HepG2 (cell line): ENCODE results near the gene SLC25A46. TPM values are rescaled to one million over a fixed set of nuclear protein-coding genes. Genes with fewer than 3 reads are reported as not detected.

Source experiments
- ATAC-seq: fragments of 200-7000 bp; cut with Tn5 transposase; 3 replicates; pipeline ENCODE4 v1.9.1; 2020; ENCODE audit warnings: mild to moderate bottlenecking, moderate library complexity
- BruUV-seq: library from RNA; stranded (reverse); fragments of 400-500 nt; replicated peaks from 2 replicates; lab custom pipeline; 2021; lab: Mats Ljungman, UMichigan
- CTCF ChIA-PET: fragments of 300-600 bp; formaldehyde crosslinking; extraction: SDS; loops from one replicate; lab custom pipeline; 2021; ENCODE audit warnings: low total read pairs, inconsistent platforms, low intra/inter-chr PET ratio; lab: Yijun Ruan, JAX
- POLR2A ChIA-PET: fragments of 350-600 bp; sonication (Branson Sonifier 250); formaldehyde crosslinking; loops from one replicate; lab custom pipeline; 2020; ENCODE audit warnings: antibody characterized with exemption, inconsistent platforms; lab: Yijun Ruan, JAX
- DNase-seq: peaks from one replicate; pipeline ENCODE4 v3.0.0-alpha.2; 2015; ENCODE audit warnings: low spot score
- FAIRE-seq: peaks from 3 replicates; lab custom pipeline; 2011; peaks lifted over from hg19 to GRCh38; lab: Jason Lieb, UNC
- H2AFZ ChIP-seq: one replicate; pipeline ENCODE4 v1.6.1; 2011; ENCODE audit warnings: low read length, inconsistent platforms
- H3K27ac ChIP-seq: fragments of 300-600 bp; 3 replicates; pipeline ENCODE4 v1.8.0; 2011; ENCODE audit warnings: mixed run types, mild to moderate bottlenecking, mixed read lengths, low read length, inconsistent platforms; ENCODE audit not compliant: insufficient read depth; ENCODE audit errors: extremely low read length
- H3K27me3 ChIP-seq, 2 experiments: fragments of 200-600 bp in 1 of 2; 2 replicates in 1 of 2; 3 replicates in 1 of 2; pipeline versions ENCODE4 v1.6.0 to v1.8.0; 2011; ENCODE audit warnings: low read length in 2 of 2, mild to moderate bottlenecking in 2 of 2, moderate library complexity in 2 of 2, inconsistent platforms in 1 of 2; ENCODE audit not compliant: insufficient read depth in 2 of 2, control insufficient read depth in 1 of 2
- H3K36me3 ChIP-seq, 2 experiments: fragments of 200-600 bp in 1 of 2; replicated peaks in 1 of 2; 2 replicates in 1 of 2; 3 replicates in 1 of 2; pipeline versions ENCODE4 v1.5.1 to v1.8.0; 2011; ENCODE audit warnings: low read length in 2 of 2, inconsistent platforms in 1 of 2; ENCODE audit not compliant: insufficient read depth in 2 of 2, control insufficient read depth in 1 of 2
- H3K4me1 ChIP-seq: 2 replicates; pipeline ENCODE4 v1.5.1; 2012; ENCODE audit warnings: low read length, inconsistent platforms; ENCODE audit not compliant: insufficient read depth
- H3K4me2 ChIP-seq: 2 replicates; pipeline ENCODE4 v1.6.0; 2011; ENCODE audit warnings: low read depth, low read length, inconsistent platforms
- H3K4me3 ChIP-seq, 3 experiments: fragments of 200-600 bp in 1 of 3; sonication (generic), shearing (Covaris generic) in 1 of 3; replicated peaks in 1 of 3; 2 replicates each; pipeline ENCODE4 v1.5.1; 2011 to 2016; ENCODE audit warnings: low read length in 3 of 3, inconsistent platforms in 2 of 3, low read depth in 2 of 3, mild to moderate bottlenecking in 2 of 3, control low read depth in 1 of 3, mixed read lengths in 1 of 3; ENCODE audit not compliant: insufficient read depth in 1 of 3
- H3K79me2 ChIP-seq: one replicate; pipeline ENCODE4 v1.6.1; 2011; ENCODE audit warnings: low read length, inconsistent platforms; ENCODE audit not compliant: insufficient read depth
- H3K9ac ChIP-seq: 2 replicates; pipeline ENCODE4 v1.6.0; 2011; ENCODE audit warnings: mild to moderate bottlenecking, low read depth, low read length, inconsistent platforms; ENCODE audit not compliant: insufficient read depth
- H3K9me3 ChIP-seq: 2 replicates; pipeline ENCODE4 v1.5.1; 2012; ENCODE audit warnings: mild to moderate bottlenecking, low read length
- H4K20me1 ChIP-seq: 2 replicates; pipeline ENCODE4 v1.6.0; 2011; ENCODE audit warnings: inconsistent platforms, mild to moderate bottlenecking, low read length, moderate library complexity; ENCODE audit not compliant: insufficient read depth
- SNAI1 ChIP-seq: sonication (generic); formaldehyde crosslinking; IDR thresholded peaks from 2 replicates; pipeline ENCODE4 v1.5.0; 2020; ENCODE audit warnings: mild to moderate bottlenecking, missing genetic modification reagents, borderline replicate concordance
- WGBS: methylation state at CpG from one replicate; pipeline ENCODE4 v1.1.6; 2017; ENCODE audit warnings: low lambda C conversion rate; 5-methylcytosine and 5-hydroxymethylcytosine counted together
- in situ Hi-C: cut with HindIII; loops from 2 replicates; pipeline ENCODE4 v1.10.0; 2017; ENCODE audit warnings: low pct_unique_long_range_greater_than_20kb; ENCODE audit not compliant: extremely low pct_ligation_motif_present
- intact Hi-C: fragments of 100-400 bp; cut with micrococcal nuclease; formaldehyde crosslinking; loops from one replicate; pipeline ENCODE4 v1.10.0; 2022; ENCODE audit not compliant: unreplicated experiment
- polyA plus RNA-seq, 8 experiments: library from polyadenylated mRNA; depleted of rRNA in 3 of 8; stranded (reverse) in 7 of 8; unstranded in 1 of 8; fragments of >200 nt; fragmentation: Illumina TruSeq in 4 of 8; extraction: Trizol in 4 of 8; gene quantifications; 2 replicates each; pipeline versions ENCODE4 v1.2.1 to v1.2.3, GENCODE V29; 2011 to 2016; ENCODE audit warnings: low read depth in 4 of 8, missing spikeins in 1 of 8, mixed read lengths in 1 of 8; ENCODE audit not compliant: insufficient read depth in 1 of 8
- total RNA-seq, 5 experiments: library from RNA; depleted of rRNA; stranded (reverse); fragments of >200 nt; fragmentation: Illumina TruSeq; extraction: Trizol; gene quantifications; 2 replicates each; pipeline ENCODE4 v1.2.3, GENCODE V29; 2016; ENCODE audit warnings: low read depth in 1 of 5

The SLC25A46 gene
- total and polyA plus RNA-seq, 2 of the 13 experiments (the other 11 are each of a cell fraction or from before 2014, with no cell fraction given) = 14.2 to 34.6 TPM

- Histone ChIP-seq H3K36me3 (no peaks in the 10 kb centered on the region), H2AFZ (no peak overlapping the region), H3K4me3 (no peak overlapping the region), H3K9ac (no peak overlapping the region), H4K20me1 (no peaks in the 10 kb centered on the region), H3K9me3 (peaks cover 4% of the 10 kb centered on the region), H3K79me2 (no peaks in the 10 kb centered on the region), H3K4me2 (no peak overlapping the region), H3K27ac (no peak overlapping the region), H3K4me1 (no peaks in the 10 kb centered on the region), H3K27me3 (no peaks in the 10 kb centered on the region)
- TF ChIP-seq SNAI1 = no peak
- ChIA-PET POLR2A (no interaction called here), CTCF (no interaction called here)
- DNase-seq = no peak
- 3% methylated on average over 1 of the region's 1 CpG for WGBS
- intact Hi-C loops = no loop called here
- BruUV-seq = no TSS peak
- in situ Hi-C loops = no loop called here
- FAIRE-seq = no peak
- no peak for ATAC-seq
Measured at GRCh38 chr5:110809006-110809405, 70.2 kb downstream of the SLC25A46 start.

Other genes starting within 250 kb of the SLC25A46 start
- gene TMEM232, start 12.3 kb upstream of the SLC25A46 start, total RNA-seq (2016; rRNA removed; fragmentation: Illumina TruSeq; extraction: Trizol) = 0.27 and 0.71 TPM in 2 replicates
- 0.12 and 0.29 TPM in 2 replicates for gene TMEM232, start 12.3 kb upstream of the SLC25A46 start, polyA plus RNA-seq (2011; rRNA removed)